GM12892 (cell line): ENCODE results near the gene P4HB.
A peak's percentile ranks its signal among the peaks of the same experiment; 100 is the strongest.

Experiments used
- DNase-seq: peaks from one replicate; pipeline ENCODE4 v3.0.0; 2011; ENCODE audit not compliant: insufficient read length
- FAIRE-seq: peaks from 2 replicates; lab custom pipeline; 2011; peaks lifted over from hg19 to GRCh38; lab: Jason Lieb, UNC
- POLR2A ChIP-seq: IDR thresholded peaks from 2 replicates; pipeline ENCODE4 v1.6.1; 2011; ENCODE audit warnings: low read depth, low read length, control low read depth
- POLR2AphosphoS5 ChIP-seq: IDR thresholded peaks from 2 replicates; pipeline ENCODE4 v1.6.1; 2011; ENCODE audit warnings: low read depth, low read length, control low read depth
- TAF1 ChIP-seq: IDR thresholded peaks from 2 replicates; pipeline ENCODE4 v1.6.1; 2011; ENCODE audit warnings: low read depth, mild to moderate bottlenecking, control low read depth, low read length, borderline replicate concordance

The P4HB gene

GRCh38 chr17:81903415-81903831 is 43.1 kb upstream of the P4HB start:
- DNase-seq (no peak), FAIRE-seq (no peak)
- no peak for TF ChIP-seq POLR2A
- TF ChIP-seq POLR2AphosphoS5, result no peak
- no peak for TF ChIP-seq TAF1

- TF ChIP-seq TAF1 (no peak), POLR2A (no peak), POLR2AphosphoS5 (no peak)
- no peak for DNase-seq
- peak; percentile 14 for FAIRE-seq
Observed at GRCh38 chr17:81902653-81903414, 42.5 kb upstream of the P4HB start.

GRCh38 chr17:81902023-81902652 is 41.8 kb upstream of the P4HB start, which contains the start of gene NPB:
NPB (plus strand) TSS chr17:81902238; CDS start chr17:81902278, 40 bp downstream.
- FAIRE-seq, result no peak
- TF ChIP-seq POLR2AphosphoS5, result no peak
- no peak for TF ChIP-seq TAF1
- TF ChIP-seq POLR2A, result no peak
- no peak for DNase-seq

GRCh38 chr17:81901167-81902022 is 41.1 kb upstream of the P4HB start:
- DNase-seq (no peak), FAIRE-seq (no peak)
- TF ChIP-seq TAF1, result no peak
- TF ChIP-seq POLR2AphosphoS5, result no peak
- no peak; the same call in 1 of the 2 replicates for TF ChIP-seq POLR2A

GRCh38 chr17:81900181-81900820 is 40.0 kb upstream of the P4HB start:
- DNase-seq, result no peak
- TF ChIP-seq POLR2AphosphoS5, result no peak
- TF ChIP-seq POLR2A, result no peak
- TF ChIP-seq TAF1, result no peak
- FAIRE-seq, result no peak

GRCh38 chr17:81899514-81900166 is 39.3 kb upstream of the P4HB start:
- TF ChIP-seq POLR2AphosphoS5 (no peak), TAF1 (no peak), POLR2A (no peak)
- no peak for FAIRE-seq
- no peak for DNase-seq

- no peak for TF ChIP-seq POLR2A
- no peak for TF ChIP-seq POLR2AphosphoS5
- no peak for TF ChIP-seq TAF1
- FAIRE-seq, result no peak
- no peak for DNase-seq
Observed at GRCh38 chr17:81898885-81899284, 38.5 kb upstream of the P4HB start.

GRCh38 chr17:81898029-81898866 is 37.9 kb upstream of the P4HB start:
- no peak for DNase-seq
- FAIRE-seq, result no peak
- TF ChIP-seq TAF1 (no peak), POLR2A (no peak), POLR2AphosphoS5 (no peak)

GRCh38 chr17:81895400-81895799 is 35.1 kb upstream of the P4HB start:
- DNase-seq, result no peak
- TF ChIP-seq POLR2AphosphoS5 (no peak), POLR2A (no peak), TAF1 (no peak)
- no peak for FAIRE-seq

GRCh38 chr17:81891303-81891552 is 30.9 kb upstream of the P4HB start:
- DNase-seq, result no peak
- FAIRE-seq, result no peak
- no peak for TF ChIP-seq POLR2AphosphoS5
- TF ChIP-seq TAF1, result no peak; the same call in 1 of the 2 replicates
- TF ChIP-seq POLR2A, result no peak
